ENCODE results near the gene FAM174C. TPM values are rescaled to one million over a fixed set of nuclear protein-coding genes. Genes with fewer than 3 reads are reported as not detected.

The FAM174C gene
- total and polyA plus RNA-seq, 10 of the 15 experiments (the other 5 are each of a cell fraction or from before 2014, with no cell fraction given) = 0.89 to 94.6 (median 43.6) TPM

- in situ Hi-C loops (cut with MboI) = no loop called here
- WGBS (ENCODE audit: insufficient coverage, insufficient replicate concordance, low lambda C conversion rate, missing lambda C conversion rate) = 67% methylated on average over 12 of the region's 12 CpGs
- H3K36me3 ChIP-seq (ENCODE audit: control insufficient read depth in 2 of 2, insufficient read depth in 2 of 2, low read length in 1 of 2) = peaks cover 7 to 9% of the 10 kb centered on the region in 2 experiments
- intact Hi-C loops (cut with micrococcal nuclease; ENCODE audit: unreplicated experiment) = no loop called here
- H3K4me1 ChIP-seq (ENCODE audit: control insufficient read depth, insufficient read depth, low read length) = no peaks in the 10 kb centered on the region
- SMC1A ChIA-PET (ENCODE audit: uncharacterized antibody, unreplicated experiment) = no interaction called here
- DNase-seq (ENCODE audit: low read depth, low spot score) (no peak), ATAC-seq (no peak), FAIRE-seq (no peak)
- no peak overlapping the region for H3K4me3 ChIP-seq
- no peaks in the 10 kb centered on the region; the same call in 1 of the 2 replicates for H4K20me1 ChIP-seq (ENCODE audit: control insufficient read depth, insufficient read depth)
- CTCF ChIA-PET = interaction anchor here (1.4 to 1.5 kb wide), 2 partner anchors 40 to 88 kb away, joined by 3 to 8 read pairs; no protein-coding TSS in a partner anchor
- H3K9me3 ChIP-seq (replicated peaks; ENCODE audit: control insufficient read depth, insufficient read depth, low read length) = no peaks in the 10 kb centered on the region
- BruUV-seq (replicated peaks) = no TSS peak
- H2AFZ ChIP-seq (ENCODE audit: control insufficient read depth, low read depth, low read length) = no peak overlapping the region
- no peaks in the 10 kb centered on the region for H3K79me2 ChIP-seq (ENCODE audit: control insufficient read depth, insufficient read depth, low read length)
- POLR2A ChIA-PET = no interaction called here
- TF ChIP-seq RCOR1 (conservative IDR thresholded peaks at IDR 0.05; ENCODE audit: low read depth, low read length) = no peak
- TF ChIP-seq PAX8 (IDR thresholded peaks at IDR 0.05) = no peak
- no peak overlapping the region for H3K4me2 ChIP-seq (ENCODE audit: control insufficient read depth, insufficient read depth)
- H3K27ac ChIP-seq (ENCODE audit: control insufficient read depth, insufficient read depth) = no peak overlapping the region
- peaks cover 7 to 8% of the 10 kb centered on the region in 2 experiments; a peak in 3 of 4 replicates for H3K27me3 ChIP-seq (replicated peaks in 1 of 2; ENCODE audit: control insufficient read depth in 2 of 2, insufficient read depth in 2 of 2, low read length in 1 of 2)
- RAD21 ChIA-PET (ENCODE audit: unreplicated experiment) = no interaction called here
- H3K9ac ChIP-seq (ENCODE audit: control insufficient read depth, insufficient read depth, low read length) = no peak overlapping the region
These were observed 8.6 kb downstream of the FAM174C start for GRCh38 chr19:1283917-1284292.

GRCh38 chr19:1284293-1284978 lies 9.1 kb downstream of the FAM174C start:
- Histone ChIP-seq H3K4me1 (ENCODE audit: control insufficient read depth, insufficient read depth, low read length) (no peaks in the 10 kb centered on the region), H3K4me3 (no peak overlapping the region), H3K4me2 (ENCODE audit: control insufficient read depth, insufficient read depth) (no peak overlapping the region), H2AFZ (ENCODE audit: control insufficient read depth, low read depth, low read length) (no peak overlapping the region), H4K20me1 (ENCODE audit: control insufficient read depth, insufficient read depth) (no peaks in the 10 kb centered on the region; the same call in 1 of the 2 replicates), H3K9ac (ENCODE audit: control insufficient read depth, insufficient read depth, low read length) (no peak overlapping the region), H3K27ac (ENCODE audit: control insufficient read depth, insufficient read depth) (no peak overlapping the region), H3K36me3 (ENCODE audit: control insufficient read depth in 2 of 2, insufficient read depth in 2 of 2, low read length in 1 of 2) (peaks cover 4 to 5% of the 10 kb centered on the region in 2 experiments), H3K79me2 (ENCODE audit: control insufficient read depth, insufficient read depth, low read length) (no peaks in the 10 kb centered on the region), H3K27me3 (replicated peaks in 1 of 2; ENCODE audit: control insufficient read depth in 2 of 2, insufficient read depth in 2 of 2, low read length in 1 of 2) (peaks cover 7 to 8% of the 10 kb centered on the region in 2 experiments; a peak in 3 of 4 replicates), H3K9me3 (replicated peaks; ENCODE audit: control insufficient read depth, insufficient read depth, low read length) (no peaks in the 10 kb centered on the region)
- ChIA-PET SMC1A (ENCODE audit: uncharacterized antibody, unreplicated experiment) (no interaction called here), POLR2A (interaction anchor here (0.5 kb wide), 1 partner anchor 90 kb away, joined by 5 read pairs; no protein-coding TSS in a partner anchor), CTCF (interaction anchor here (1.4 to 1.5 kb wide), 2 partner anchors 40 to 88 kb away, joined by 3 to 8 read pairs; no protein-coding TSS in a partner anchor), RAD21 (ENCODE audit: unreplicated experiment) (no interaction called here)
- in situ Hi-C loops (cut with MboI) = no loop called here
- DNase-seq (ENCODE audit: low read depth, low spot score) (no peak), ATAC-seq (no peak), FAIRE-seq (no peak)
- intact Hi-C loops (cut with micrococcal nuclease; ENCODE audit: unreplicated experiment) = no loop called here
- no TSS peak for BruUV-seq (replicated peaks)
- 42% methylated on average over 20 of the region's 20 CpGs for WGBS (ENCODE audit: insufficient coverage, insufficient replicate concordance, low lambda C conversion rate, missing lambda C conversion rate)
- no peak for TF ChIP-seq ASH2L (IDR thresholded peaks at IDR 0.05; ENCODE audit: borderline replicate concordance, low read depth)
- TF ChIP-seq ZNF384 (IDR thresholded peaks at IDR 0.05; ENCODE audit: borderline replicate concordance, low read depth, low read length) = no peak
- TF ChIP-seq TAF1 (IDR thresholded peaks at IDR 0.05; ENCODE audit: borderline replicate concordance, low read depth, low read length) = no peak
- no peak for TF ChIP-seq NR2C2 (IDR thresholded peaks at IDR 0.05; ENCODE audit: borderline replicate concordance, control insufficient read depth, insufficient read length, low read depth)
- TF ChIP-seq BRCA1 (IDR thresholded peaks at IDR 0.05; ENCODE audit: low read depth, low read length) = no peak
- TF ChIP-seq ZNF592 (IDR thresholded peaks at IDR 0.05) = no peak
- TF ChIP-seq DPF2 (IDR thresholded peaks at IDR 0.05) = no peak
- no peak for TF ChIP-seq MYB (IDR thresholded peaks at IDR 0.05; ENCODE audit: borderline replicate concordance, low read depth, low read length)

Data from GM12878 (cell line).